Measurements from ENCODE around the gene IGFBP1.
A peak's percentile ranks its signal among the peaks of the same experiment; 100 is the strongest.

Gene IGFBP1

GRCh38 chr7:45910855-45911254, 22.6 kb downstream of the IGFBP1 start:
- DNase-seq: no peak

DNA sequence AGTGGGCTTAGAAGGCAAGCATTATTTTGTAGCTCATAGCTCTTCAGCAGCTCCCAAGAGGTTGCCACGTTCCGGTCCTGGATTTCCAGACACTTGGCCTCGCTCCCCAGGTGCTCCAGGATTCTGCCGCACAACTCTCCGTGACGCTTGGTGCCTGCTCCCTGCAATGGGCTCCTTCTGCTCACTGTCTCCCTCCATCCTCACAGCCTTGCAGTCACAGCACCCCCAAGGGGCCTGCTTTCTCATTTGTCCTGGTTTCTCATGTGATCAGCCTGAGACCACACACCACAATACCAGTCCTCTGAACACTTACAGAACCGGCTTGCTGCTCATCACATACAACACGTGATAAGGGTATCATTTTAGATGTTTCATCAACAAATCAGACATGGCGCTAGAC, 23.0 kb downstream of the IGFBP1 start:
- no peak for DNase-seq

- no peak for DNase-seq
Measured at GRCh38 chr7:45912972-45913371, 24.7 kb downstream of the IGFBP1 start.

- no peak for DNase-seq
Measured at GRCh38 chr7:45914911-45915310, 26.6 kb downstream of the IGFBP1 start.

GRCh38 chr7:45915606-45916005, 27.3 kb downstream of the IGFBP1 start:
- DNase-seq: no peak

DNA sequence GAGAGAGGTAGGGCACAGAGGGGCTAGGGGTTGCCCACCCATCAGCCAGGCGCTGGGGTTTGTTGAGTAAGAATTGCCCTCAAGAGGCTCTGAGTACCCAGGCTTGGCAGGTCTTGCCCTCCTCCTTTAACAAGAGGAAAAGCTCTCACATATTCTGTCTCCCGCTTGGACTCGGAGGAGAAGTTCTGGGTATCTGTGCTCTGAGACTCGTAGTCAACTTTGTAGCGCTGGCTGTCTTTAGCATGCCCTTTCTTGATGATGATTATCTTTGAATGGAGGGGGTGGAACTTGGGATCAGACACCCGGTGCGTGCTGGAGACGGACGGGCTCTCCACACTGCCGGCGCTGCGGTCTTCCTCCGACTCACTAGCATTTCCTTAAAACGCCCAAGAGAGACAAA, 28.8 kb downstream of the IGFBP1 start:
- DNase-seq: no peak

GRCh38 chr7:45917658-45918057, 29.4 kb downstream of the IGFBP1 start:
- DNase-seq: no peak

DNA sequence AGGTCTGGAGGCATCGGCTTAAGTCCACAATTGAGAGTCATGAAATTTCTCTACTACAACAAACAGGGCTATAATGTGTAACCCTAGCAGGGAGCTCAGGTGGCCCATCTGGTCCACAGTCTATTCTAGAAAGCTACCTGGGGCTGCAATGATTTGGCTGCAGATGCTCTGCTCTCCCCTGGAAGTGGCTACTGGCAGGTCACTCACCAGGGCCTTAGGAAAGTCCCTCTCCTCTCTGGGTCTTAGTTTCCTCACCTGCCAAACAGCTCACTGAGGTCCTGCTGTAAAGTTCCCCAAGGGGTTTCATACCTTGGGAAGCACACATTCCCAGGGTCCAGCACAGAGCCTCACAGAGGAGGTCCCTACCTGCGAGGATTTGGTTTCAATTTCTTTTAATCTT, 30.3 kb downstream of the IGFBP1 start:
- no peak for DNase-seq

- DNase-seq: no peak
Measured at GRCh38 chr7:45919231-45919784, 31.0 kb downstream of the IGFBP1 start.

DNA sequence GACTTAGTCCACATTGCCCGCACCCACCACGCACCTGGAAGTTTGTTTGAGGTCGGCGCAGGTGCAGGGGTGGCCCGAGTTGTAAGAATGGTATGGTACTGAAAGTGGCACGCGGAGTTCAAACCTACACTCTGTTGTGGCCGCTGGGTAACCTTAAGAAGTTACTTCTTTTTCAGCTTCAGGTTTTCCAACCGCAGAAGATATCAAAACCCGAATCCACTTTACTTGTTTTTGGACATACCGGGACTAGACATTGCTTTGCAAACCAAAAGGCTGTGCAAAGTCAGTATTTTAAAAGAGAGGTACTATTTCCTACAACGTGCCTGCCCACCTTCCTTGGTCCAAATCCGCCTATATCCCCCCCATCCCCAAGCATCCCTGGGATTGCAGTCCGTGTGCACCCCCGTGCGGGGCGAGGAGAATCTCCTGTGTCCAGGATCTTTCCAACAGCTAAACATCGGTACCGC, 31.7 kb downstream of the IGFBP1 start:
- no peak for DNase-seq

DNA sequence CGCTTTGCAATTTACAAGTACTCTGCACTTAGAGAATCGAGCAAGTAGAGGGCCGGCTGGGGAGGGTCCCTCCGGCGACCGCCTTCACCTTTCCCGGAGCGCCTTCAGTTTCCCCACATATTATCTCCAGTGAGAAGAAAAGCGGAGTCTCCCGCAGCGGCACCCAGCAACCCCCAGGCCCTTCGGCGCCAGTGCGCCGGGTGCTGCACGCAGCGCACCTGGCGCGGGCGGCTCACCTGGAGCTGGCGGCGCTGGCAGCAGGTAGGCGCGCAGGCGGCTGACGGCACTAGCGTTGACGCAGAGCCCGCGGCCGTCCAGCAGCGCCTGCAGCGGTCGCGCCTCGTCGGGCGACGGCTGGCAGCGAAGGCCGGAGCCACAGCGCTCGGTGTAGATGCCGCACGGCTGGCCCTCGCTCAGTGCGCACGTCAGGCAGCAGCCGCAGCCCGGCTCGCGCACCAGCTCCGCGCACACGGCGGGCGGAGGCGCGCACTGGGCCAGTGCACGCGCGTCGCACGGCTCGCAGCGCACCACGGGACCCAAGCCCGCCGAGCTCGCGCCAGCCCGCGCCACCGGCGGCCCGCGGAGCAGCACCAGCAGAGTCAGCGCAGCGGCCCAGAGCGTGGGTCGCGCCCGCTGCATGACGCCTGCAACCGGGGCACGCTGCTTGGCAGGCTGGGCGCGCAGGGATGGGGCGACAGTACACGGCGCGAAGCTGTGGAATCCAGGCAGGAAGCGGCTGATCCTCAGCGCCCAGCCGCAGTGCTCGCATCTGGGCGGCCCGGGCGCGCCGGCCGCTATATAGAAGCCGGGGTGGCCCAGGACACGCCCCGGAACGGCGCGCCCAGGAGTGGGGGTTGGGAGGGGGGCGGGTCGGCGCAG, 32.5 kb downstream of the IGFBP1 start, which contains the start of gene IGFBP3:
TSS of gene IGFBP3 (minus strand) at position 771 of the 879 bp plus-strand sequence. CDS start at position 639, 132 bp downstream.
- peak; percentile 22 for DNase-seq

- DNase-seq: no peak
Measured at GRCh38 chr7:45921381-45921698, 33.1 kb downstream of the IGFBP1 start.

GRCh38 chr7:45921699-45922519, 33.6 kb downstream of the IGFBP1 start:
- no peak for DNase-seq

DNA sequence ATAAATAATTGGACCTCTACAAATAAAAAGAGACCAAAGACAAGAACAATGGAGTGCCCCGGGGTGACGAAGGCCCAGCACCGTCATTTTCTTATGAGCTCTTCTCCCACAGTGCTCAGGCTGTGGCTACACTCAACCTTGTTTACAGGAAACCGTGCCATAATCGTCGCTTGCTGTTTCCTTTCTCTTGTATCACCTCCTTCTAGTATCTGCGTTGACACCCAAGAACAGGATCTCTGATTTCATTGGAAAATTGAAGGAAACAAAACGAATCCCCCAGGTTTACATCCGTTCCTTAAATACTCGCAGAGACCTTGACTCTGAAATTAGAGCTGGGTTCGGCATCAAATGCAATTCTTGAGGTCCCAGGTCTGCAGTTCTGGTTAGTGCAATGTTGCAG, 34.5 kb downstream of the IGFBP1 start:
- no peak for DNase-seq

GRCh38 chr7:45923290-45923689, 35.0 kb downstream of the IGFBP1 start:
- no peak for DNase-seq

- no peak for DNase-seq
Measured at GRCh38 chr7:45923818-45924217, 35.5 kb downstream of the IGFBP1 start.

- DNase-seq: no peak
Measured at GRCh38 chr7:45924283-45924682, 36.0 kb downstream of the IGFBP1 start.

DNA sequence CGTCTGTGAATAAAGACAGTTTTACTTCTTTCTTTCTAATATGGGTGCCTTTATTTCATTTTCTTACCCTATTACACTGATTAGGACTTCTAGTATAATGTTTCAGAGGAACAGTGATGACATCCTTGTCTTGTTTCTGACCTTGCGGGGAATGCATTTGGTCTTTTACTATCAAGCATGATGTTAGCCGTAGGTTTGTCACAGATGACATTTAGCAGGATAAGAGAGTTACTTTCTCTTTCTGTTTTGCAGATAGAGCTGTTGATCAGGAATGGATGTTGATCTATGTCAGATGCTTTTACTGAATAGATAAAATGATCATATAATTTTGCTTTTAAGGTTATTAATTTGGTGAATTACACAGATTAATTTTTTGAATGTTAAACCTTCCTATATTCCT, 39.4 kb downstream of the IGFBP1 start:
- DNase-seq: no peak

- DNase-seq: no peak
Measured at GRCh38 chr7:45930967-45931366, 42.7 kb downstream of the IGFBP1 start.

DNA sequence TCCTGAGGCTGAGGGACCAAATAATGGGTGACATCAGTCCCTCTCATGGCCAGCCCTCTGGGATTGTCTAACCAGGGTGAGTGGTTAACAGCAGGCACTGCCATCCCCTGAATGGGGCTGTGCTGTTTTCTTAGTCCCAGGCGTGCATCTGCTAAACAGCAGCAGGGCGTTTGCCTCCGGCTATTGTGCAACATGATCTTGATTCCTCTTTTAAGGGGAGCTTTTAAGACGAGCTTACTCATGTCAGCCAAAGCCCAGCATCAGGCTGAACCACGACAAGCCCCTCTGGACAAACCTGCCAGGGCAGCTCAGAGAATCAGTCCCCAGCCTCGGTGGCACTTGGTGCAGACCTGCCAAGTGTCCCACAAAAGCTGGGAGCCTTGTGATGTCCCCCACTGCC, 49.0 kb downstream of the IGFBP1 start:
- DNase-seq: no peak

GRCh38 chr7:45937862-45938261, 49.6 kb downstream of the IGFBP1 start:
- DNase-seq: no peak

GRCh38 chr7:45938626-45939302, 50.5 kb downstream of the IGFBP1 start:
- no peak for DNase-seq

- no peak for DNase-seq
Measured at GRCh38 chr7:45939574-45939973, 51.3 kb downstream of the IGFBP1 start.

Measured in NCI-H510A (cell line).